Measurements from ENCODE around the gene RNF220.

Gene RNF220

DNA sequence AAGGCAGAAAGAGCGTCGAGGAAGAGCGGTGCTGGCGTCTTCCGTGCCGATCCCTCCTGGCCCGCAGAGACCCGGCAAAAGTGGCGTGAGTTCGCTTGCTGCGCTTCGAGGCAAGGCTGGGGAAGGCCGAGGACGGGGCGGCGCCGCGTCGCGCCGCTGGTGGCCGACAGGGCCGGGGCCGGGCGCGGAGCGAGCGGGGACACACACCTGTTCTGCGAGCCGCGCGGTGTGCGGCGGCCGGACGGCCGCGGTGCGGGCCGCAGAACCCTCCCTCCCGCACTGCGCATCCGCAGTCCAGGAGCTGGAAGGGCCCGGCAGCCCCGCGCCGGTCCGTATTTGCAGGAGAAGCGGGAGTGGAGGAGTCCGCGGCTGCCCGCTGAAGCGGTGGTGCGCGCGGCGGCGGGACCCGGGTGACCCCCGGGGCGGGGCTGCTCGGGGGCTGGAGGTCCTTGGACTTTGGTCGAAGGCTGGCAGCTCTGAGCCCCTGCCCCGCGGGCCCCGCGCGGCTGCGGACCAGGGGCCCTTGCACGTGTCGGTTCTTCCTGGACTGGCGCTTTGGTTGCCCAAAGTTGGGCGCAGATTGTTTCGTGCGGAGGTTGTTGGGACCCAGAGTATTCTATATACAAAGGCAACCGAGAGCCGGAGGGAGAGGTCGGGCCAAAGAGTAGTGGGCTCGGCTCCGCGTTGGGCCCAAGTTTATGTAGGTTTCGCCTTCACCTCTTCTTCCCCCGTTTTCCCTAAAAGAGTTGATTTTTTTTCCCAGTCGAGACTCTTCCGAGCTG lies 2.6 kb downstream of the RNF220 start:
- no peak for DNase-seq

DNA sequence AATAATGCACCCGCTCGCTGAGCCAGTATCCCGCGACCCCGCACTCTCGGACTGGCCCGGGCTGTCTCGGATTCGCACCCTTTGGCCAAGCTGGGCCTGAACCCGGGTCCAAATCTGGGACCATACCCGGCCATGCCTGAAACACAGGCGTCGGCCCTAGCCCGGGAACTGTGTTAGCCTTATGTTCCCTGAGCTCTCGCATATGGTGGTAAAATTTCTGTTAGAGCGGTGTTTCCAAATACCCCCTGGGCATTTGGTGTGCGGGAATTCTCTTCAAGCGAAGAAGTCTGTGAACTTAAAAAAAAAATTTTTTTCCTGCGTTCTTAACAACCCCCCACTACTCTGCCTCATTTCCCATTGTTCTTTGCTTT lies 3.1 kb downstream of the RNF220 start:
- DNase-seq, result no peak

GRCh38 chr1:44408632-44409602 lies 3.9 kb downstream of the RNF220 start:
- no peak for DNase-seq

DNA sequence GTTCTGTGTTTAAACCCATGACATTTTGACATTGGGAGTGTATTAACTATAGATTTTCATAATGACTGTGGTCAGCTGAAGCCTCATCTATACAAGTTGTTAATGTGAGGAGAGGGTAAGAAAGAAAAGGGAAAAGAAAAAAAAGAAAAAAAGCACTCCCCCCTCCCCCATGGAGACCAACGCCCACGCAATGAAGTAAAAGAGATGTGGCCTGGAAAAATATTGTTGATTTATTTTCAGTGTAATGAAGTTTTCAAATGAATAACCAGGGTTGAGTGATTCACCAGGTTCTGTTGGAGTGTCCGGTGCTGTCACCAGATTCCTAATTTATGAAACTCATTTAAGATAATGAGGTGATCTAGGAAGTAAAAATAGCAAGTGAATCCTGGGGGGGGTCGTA lies 4.7 kb downstream of the RNF220 start:
- DNase-seq, result no peak

DNA sequence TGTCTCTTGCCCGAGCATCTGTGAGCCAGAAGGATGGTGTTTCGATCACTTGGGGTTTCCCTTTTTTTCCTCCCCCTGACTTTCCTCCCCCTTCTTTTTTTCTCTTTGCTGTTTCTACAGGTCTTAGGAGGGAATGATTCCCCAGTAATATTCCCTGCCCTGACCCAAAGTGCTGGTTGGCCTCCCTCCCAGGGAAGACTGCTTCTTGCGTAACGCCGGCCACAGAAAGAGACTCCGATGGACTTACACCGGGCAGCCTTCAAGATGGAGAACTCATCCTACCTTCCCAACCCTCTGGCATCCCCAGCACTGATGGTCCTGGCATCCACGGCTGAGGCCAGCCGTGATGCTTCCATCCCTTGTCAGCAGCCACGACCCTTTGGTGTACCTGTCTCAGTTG lies 6.8 kb downstream of the RNF220 start:
- DNase-seq, result no peak

DNA sequence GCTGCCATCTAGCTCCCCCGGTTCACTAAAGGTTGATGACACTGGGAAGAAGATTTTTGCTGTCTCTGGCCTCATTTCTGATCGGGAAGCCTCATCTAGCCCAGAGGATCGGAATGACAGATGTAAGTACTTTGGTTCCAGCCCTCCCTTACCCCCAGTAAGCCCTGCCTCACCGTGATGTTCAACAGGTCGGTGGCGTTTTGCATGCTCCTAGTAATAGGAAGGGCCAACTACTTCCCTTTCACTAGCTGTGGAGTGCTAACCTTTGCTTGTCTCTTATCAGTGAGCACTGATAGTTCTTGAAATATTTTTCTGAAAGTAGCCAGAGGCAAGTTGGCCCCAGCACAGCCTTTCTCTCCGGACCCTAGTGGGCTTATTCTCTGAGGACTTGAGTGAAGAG lies 7.5 kb downstream of the RNF220 start:
- DNase-seq, result no peak

DNA sequence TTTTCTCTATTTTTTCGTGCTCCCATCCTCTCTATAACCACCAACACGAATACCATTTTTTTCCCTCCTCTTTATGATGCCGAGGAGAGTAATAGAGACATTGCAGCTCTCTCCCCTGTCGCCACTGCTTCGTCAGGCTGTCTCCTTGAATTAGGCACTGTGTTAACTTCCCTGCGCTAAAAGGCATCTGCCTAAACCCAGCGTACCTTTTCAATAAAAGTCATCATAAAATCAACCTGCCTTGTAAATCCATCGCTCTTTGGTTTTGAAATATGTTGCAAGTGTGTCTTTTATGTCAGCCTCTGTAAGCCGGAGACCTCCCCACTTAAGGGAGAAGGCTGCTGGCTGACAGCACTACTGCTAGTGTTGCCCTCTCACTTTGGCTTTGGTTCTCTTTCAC lies 8.7 kb downstream of the RNF220 start:
- no peak for DNase-seq

GRCh38 chr1:44415013-44415412 lies 10.0 kb downstream of the RNF220 start:
- no peak for DNase-seq

- DNase-seq, result no peak
Measured at GRCh38 chr1:44416408-44416807, 11.4 kb downstream of the RNF220 start.

- peak; percentile 71 for DNase-seq
Measured at GRCh38 chr1:44417351-44418021, 12.4 kb downstream of the RNF220 start.

- DNase-seq, result peak; percentile 14
Measured at GRCh38 chr1:44418022-44418673, 13.1 kb downstream of the RNF220 start.

DNA sequence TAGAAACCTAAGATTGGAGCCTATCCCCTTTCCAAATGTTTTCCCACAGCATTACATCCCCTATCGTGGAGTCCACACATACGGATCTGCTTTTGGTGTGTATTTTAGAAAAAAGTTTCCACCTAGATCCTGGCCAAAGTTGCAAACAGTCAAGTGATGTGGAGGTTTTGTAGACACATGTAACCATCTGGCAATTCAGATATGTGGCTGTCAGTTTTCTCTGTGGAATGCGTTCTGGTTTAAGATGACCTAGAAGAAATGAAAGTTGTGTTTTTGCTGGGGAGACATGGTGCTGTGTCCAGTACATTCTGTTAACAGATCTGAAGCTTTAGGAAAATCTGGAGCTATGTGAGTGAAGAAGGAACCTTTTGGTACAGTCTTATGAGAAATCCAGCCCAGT lies 14.8 kb downstream of the RNF220 start:
- DNase-seq, result no peak

- no peak for DNase-seq
Measured at GRCh38 chr1:44420535-44420934, 15.5 kb downstream of the RNF220 start.

- no peak for DNase-seq
Measured at GRCh38 chr1:44421446-44421884, 16.4 kb downstream of the RNF220 start.

GRCh38 chr1:44422161-44422560 lies 17.1 kb downstream of the RNF220 start:
- no peak for DNase-seq

DNA sequence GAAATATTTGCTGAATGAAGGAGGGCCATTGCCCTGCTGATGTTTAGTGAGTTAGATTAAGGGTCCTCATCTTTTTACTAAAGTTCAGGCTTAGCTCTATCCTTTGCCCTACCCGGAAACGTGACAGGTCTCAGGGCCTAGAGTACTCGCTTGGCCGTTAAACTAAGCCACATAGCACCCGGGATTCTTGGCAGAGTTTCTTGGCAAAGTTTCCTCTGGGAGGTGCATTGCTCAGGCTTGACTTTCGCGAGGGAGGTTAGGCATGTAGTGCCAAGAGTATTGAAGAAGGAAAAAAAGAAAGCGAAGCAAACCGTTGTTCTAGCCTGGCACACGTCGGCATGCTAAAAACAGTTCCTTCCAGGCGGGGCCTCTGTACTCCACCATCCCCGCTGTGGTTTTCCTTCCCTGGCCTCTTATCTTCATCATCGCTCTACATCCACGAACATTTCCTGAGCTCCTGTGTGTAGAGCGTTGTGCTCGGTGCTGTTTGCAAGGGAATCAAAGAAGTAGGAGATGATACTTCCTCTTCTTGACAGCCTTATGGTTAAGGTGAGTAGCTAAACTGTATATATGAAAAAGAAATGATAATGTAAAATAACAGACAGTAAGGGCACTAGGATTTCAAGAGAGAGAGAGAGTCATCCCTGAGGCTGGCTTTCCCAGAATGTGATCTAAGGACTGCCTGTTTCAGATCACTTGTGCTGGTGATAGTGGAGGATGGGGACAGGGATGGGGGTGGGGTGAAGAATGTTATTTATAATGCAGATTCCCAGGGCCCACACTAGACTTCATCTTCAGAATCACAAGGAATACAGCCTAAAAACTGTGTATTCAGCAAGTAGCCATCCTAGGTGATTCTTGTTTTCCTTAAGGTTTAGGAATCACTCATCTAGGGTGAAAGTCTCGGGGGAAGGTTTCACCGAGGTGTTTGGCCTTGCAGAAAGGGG lies 18.8 kb downstream of the RNF220 start:
- no peak for DNase-seq

GRCh38 chr1:44424747-44425146 lies 19.7 kb downstream of the RNF220 start:
- no peak for DNase-seq

DNA sequence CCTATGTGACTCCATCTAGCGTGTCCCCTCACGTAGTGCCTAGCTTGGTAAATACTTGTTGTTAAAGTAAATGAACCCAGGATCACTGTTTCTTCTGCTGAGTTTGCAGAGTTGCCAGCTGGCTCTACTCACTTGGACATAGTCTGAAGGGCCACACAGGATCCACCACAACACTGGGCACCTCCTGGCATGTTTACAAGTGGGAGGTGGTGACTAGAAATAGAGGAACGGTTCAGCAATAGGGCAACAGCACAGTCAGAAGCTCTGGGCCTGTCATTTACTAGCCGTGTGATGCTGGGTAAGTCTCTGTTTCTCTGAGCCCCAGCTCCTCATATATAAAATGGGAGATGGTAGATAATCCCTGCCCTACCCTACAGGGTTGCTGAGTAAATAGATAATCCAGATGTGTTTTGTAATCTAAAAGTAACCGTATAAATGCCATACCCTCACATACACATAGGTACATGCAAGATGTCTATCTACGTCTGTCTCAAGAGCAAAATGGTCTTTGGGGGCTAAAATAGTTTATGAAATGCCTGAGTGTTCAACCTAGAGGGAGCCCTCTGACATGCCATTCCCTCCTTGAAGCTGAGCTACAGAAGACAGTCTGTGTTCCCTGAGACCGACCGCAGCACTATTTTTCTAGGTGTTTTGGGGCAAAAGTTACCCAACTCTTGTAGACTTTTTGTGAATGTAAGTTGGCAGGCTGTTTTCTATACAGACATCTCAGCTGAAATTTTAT lies 20.5 kb downstream of the RNF220 start:
- no peak for DNase-seq

GRCh38 chr1:44431861-44432260 lies 26.8 kb downstream of the RNF220 start:
- DNase-seq, result no peak

GRCh38 chr1:44433209-44433608 lies 28.2 kb downstream of the RNF220 start:
- DNase-seq, result no peak

All from NCI-H774 (cell line).